Loucy (cell line): ENCODE results near the gene SGSM2.

Experiments
- CTCF ChIP-seq: fragments of 200-600 bp; sonication (generic); conservative IDR thresholded peaks from 2 replicates; pipeline ENCODE4 v1.5.1; 2014; ENCODE audit warnings: mild to moderate bottlenecking, antibody characterized with exemption, low read length
- EZH2phosphoT487 ChIP-seq: fragments of 200-600 bp; IDR thresholded peaks from 2 replicates; pipeline ENCODE4 v1.6.1; 2018; ENCODE audit warnings: antibody characterized with exemption, mild to moderate bottlenecking, moderate library complexity, borderline replicate concordance

GRCh38 chr17:2421315-2422147 lies 84.2 kb downstream of the SGSM2 start:
- TF ChIP-seq CTCF (peak; percentile 26; the same call in 1 of the 2 replicates), EZH2phosphoT487 (no peak)
